PC-3 (cell line): ENCODE measurements around the gene G3BP2. TPM values are rescaled to one million over a fixed set of nuclear protein-coding genes. Genes with fewer than 3 reads are reported as not detected.

ENCODE experiments used
- ATAC-seq: fragments of 200-7000 bp; cut with Tn5 transposase; 2 replicates; pipeline ENCODE4 v1.9.1; 2020; ENCODE audit warnings: mild to moderate bottlenecking, moderate library complexity
- BruUV-seq: library from RNA; stranded (reverse); fragments of 400-500 nt; replicated peaks from 2 replicates; lab custom pipeline; 2021; lab: Mats Ljungman, UMichigan
- CTCF ChIA-PET: fragments of 300-600 bp; sonication (Branson Sonifier 250); formaldehyde crosslinking; loops from one replicate; lab custom pipeline; 2022; ENCODE audit warnings: antibody characterized with exemption; lab: Charles Lee
- POLR2A ChIA-PET: fragments of 300-600 bp; sonication (Branson Sonifier 250); formaldehyde crosslinking; loops from one replicate; lab custom pipeline; 2022; ENCODE audit warnings: antibody characterized with exemption; ENCODE audit not compliant: unreplicated experiment; lab: Charles Lee
- DNase-seq: peaks from one replicate; pipeline ENCODE4 v3.0.0-alpha.2; 2015
- H2AFZ ChIP-seq: fragments of 300-600 bp; sonication (generic); 2 replicates; pipeline ENCODE4 v1.6.0; 2016; ENCODE audit warnings: antibody characterized with exemption, low read length
- H3F3A ChIP-seq: fragments of 300-600 bp; sonication (generic); one replicate; pipeline ENCODE4 v1.6.0; 2017; ENCODE audit warnings: antibody characterized with exemption, low read length, control low read depth, mild to moderate bottlenecking; ENCODE audit not compliant: unreplicated experiment
- H3K27ac ChIP-seq: fragments of 300-600 bp; sonication (generic); 2 replicates; pipeline ENCODE4 v1.5.1; 2016; ENCODE audit warnings: mild to moderate bottlenecking, low read length
- H3K27me3 ChIP-seq: fragments of 300-600 bp; sonication (generic); 2 replicates; pipeline ENCODE4 v1.6.1; 2016; ENCODE audit warnings: low read length, mixed read lengths
- H3K36me3 ChIP-seq: fragments of 300-600 bp; sonication (generic); 2 replicates; pipeline ENCODE4 v1.6.1; 2016; ENCODE audit warnings: low read depth, mixed run types, low read length, mixed read lengths
- H3K4me1 ChIP-seq: fragments of 300-600 bp; sonication (generic); 2 replicates; pipeline ENCODE4 v1.5.1; 2016; ENCODE audit warnings: low read length; ENCODE audit not compliant: insufficient read depth
- H3K4me2 ChIP-seq: fragments of 300-600 bp; sonication (generic); 2 replicates; pipeline ENCODE4 v1.6.0; 2016; ENCODE audit warnings: low read length
- H3K4me3 ChIP-seq: fragments of 300-600 bp; sonication (generic); 2 replicates; pipeline ENCODE4 v1.5.1; 2016; ENCODE audit warnings: mild to moderate bottlenecking, low read length, mixed read lengths
- H3K79me2 ChIP-seq: fragments of 300-600 bp; sonication (generic); 2 replicates; pipeline ENCODE4 v1.6.1; 2017; ENCODE audit warnings: low read length, mixed read lengths
- H3K9ac ChIP-seq: fragments of 300-600 bp; sonication (generic); 2 replicates; pipeline ENCODE4 v1.6.0; 2016; ENCODE audit warnings: mild to moderate bottlenecking, low read length
- H3K9me2 ChIP-seq: fragments of 300-600 bp; sonication (generic); replicated peaks from 2 replicates; pipeline ENCODE4 v1.6.1; 2016; ENCODE audit warnings: mixed run types, low read length, mixed read lengths
- H3K9me3 ChIP-seq: fragments of 300-600 bp; sonication (generic); 2 replicates; pipeline ENCODE4 v1.6.1; 2016; ENCODE audit warnings: low read length, mixed read lengths
- H4K20me1 ChIP-seq: fragments of 300-600 bp; sonication (generic); 2 replicates; pipeline ENCODE4 v1.6.1; 2016; ENCODE audit warnings: low read length, mixed read lengths
- EZH2 ChIP-seq: fragments of 300-600 bp; sonication (generic); IDR thresholded peaks from one replicate; pipeline ENCODE4 v1.6.1; 2017; ENCODE audit warnings: antibody characterized with exemption, mild to moderate bottlenecking, low read length; ENCODE audit not compliant: unreplicated experiment
- EZH2phosphoT487 ChIP-seq: fragments of 300-600 bp; sonication (generic); IDR thresholded peaks from 2 replicates; pipeline ENCODE4 v1.6.1; 2018; ENCODE audit warnings: mild to moderate bottlenecking, antibody characterized with exemption, low read length, borderline replicate concordance
- intact Hi-C: fragments of 100-400 bp; cut with micrococcal nuclease; formaldehyde crosslinking; loops from 2 replicates; pipeline ENCODE4 v1.9.0; 2023
- total RNA-seq: library from RNA; depleted of rRNA; stranded (reverse); fragments of >200 nt; gene quantifications from 2 replicates; pipeline ENCODE4 v1.2.3, GENCODE V29; 2014
- TF ChIP-seq, protein P1 (sequence below): fragments of 300-600 bp; sonication (generic); conservative IDR thresholded peaks from 2 replicates; pipeline ENCODE4 v1.5.1; 2017; ENCODE audit warnings: antibody characterized with exemption, low read depth, mild to moderate bottlenecking, low read length

G3BP2 gene
- total RNA-seq, 1 experiment from 2014 or later = 68.7 TPM

- DNase-seq = no peak
- Histone ChIP-seq H3K36me3 (peaks cover 63% of the 10 kb centered on the region), H3K79me2 (peaks cover 18% of the 10 kb centered on the region; the same call in 1 of the 2 replicates), H3K9me3 (no peaks in the 10 kb centered on the region), H2AFZ (no peak overlapping the region), H3K4me3 (no peak overlapping the region), H3K4me1 (peaks cover 11% of the 10 kb centered on the region), H3K4me2 (no peak overlapping the region), H4K20me1 (0 out of 2 replicates have a peak, but pooled peaks cover 10% of the 10 kb centered on the region), H3K9me2 (no peaks in the 10 kb centered on the region), H3F3A (no peaks in the 10 kb centered on the region), H3K9ac (no peak overlapping the region), H3K27me3 (no peaks in the 10 kb centered on the region), H3K27ac (no peak overlapping the region)
- CTCF ChIA-PET = no interaction called here
- no TSS peak for BruUV-seq
- intact Hi-C loops = no loop called here
- no peak for TF ChIP-seq EZH2
- no peak for TF ChIP-seq EZH2phosphoT487
- TF ChIP-seq, protein P1, sequence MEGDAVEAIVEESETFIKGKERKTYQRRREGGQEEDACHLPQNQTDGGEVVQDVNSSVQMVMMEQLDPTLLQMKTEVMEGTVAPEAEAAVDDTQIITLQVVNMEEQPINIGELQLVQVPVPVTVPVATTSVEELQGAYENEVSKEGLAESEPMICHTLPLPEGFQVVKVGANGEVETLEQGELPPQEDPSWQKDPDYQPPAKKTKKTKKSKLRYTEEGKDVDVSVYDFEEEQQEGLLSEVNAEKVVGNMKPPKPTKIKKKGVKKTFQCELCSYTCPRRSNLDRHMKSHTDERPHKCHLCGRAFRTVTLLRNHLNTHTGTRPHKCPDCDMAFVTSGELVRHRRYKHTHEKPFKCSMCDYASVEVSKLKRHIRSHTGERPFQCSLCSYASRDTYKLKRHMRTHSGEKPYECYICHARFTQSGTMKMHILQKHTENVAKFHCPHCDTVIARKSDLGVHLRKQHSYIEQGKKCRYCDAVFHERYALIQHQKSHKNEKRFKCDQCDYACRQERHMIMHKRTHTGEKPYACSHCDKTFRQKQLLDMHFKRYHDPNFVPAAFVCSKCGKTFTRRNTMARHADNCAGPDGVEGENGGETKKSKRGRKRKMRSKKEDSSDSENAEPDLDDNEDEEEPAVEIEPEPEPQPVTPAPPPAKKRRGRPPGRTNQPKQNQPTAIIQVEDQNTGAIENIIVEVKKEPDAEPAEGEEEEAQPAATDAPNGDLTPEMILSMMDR = no peak
- POLR2A ChIA-PET = no interaction called here
- no peak for ATAC-seq
Observed at GRCh38 chr4:75655562-75655961, 17.6 kb downstream of the G3BP2 start.

- H3K36me3 ChIP-seq = peaks cover 62% of the 10 kb centered on the region
- no peak overlapping the region for H3K27ac ChIP-seq
- no peaks in the 10 kb centered on the region for H3K9me3 ChIP-seq
- CTCF ChIA-PET = no interaction called here
- no peak overlapping the region for H2AFZ ChIP-seq
- TF ChIP-seq EZH2phosphoT487 = no peak
- no peak for TF ChIP-seq EZH2
- TF ChIP-seq, protein P1 = no peak
- no peaks in the 10 kb centered on the region for H3F3A ChIP-seq
- ATAC-seq (no peak), DNase-seq (no peak)
- H3K79me2 ChIP-seq = peaks cover 18% of the 10 kb centered on the region; the same call in 1 of the 2 replicates
- H3K9me2 ChIP-seq = no peaks in the 10 kb centered on the region
- no peak overlapping the region for H3K4me2 ChIP-seq
- BruUV-seq = no TSS peak
- 0 out of 2 replicates have a peak, but pooled peaks cover 8% of the 10 kb centered on the region for H4K20me1 ChIP-seq
- POLR2A ChIA-PET = no interaction called here
- H3K27me3 ChIP-seq = no peaks in the 10 kb centered on the region
- H3K4me3 ChIP-seq = no peak overlapping the region
- intact Hi-C loops = loop anchor here (5.0 kb wide), 1 partner anchor 67 kb away; the partner anchor contains the start of gene USO1
- H3K9ac ChIP-seq = no peak overlapping the region
- peaks cover 10% of the 10 kb centered on the region for H3K4me1 ChIP-seq
Observed at GRCh38 chr4:75654905-75655304, 18.3 kb downstream of the G3BP2 start.

GRCh38 chr4:75653845-75654503 is 19.2 kb downstream of the G3BP2 start:
- H3K9ac ChIP-seq = no peak overlapping the region
- H3K9me3 ChIP-seq = no peaks in the 10 kb centered on the region
- no peak overlapping the region for H2AFZ ChIP-seq
- H3K4me3 ChIP-seq = no peak overlapping the region
- peak; percentile 30 for DNase-seq
- peaks cover 8% of the 10 kb centered on the region; the same call in 1 of the 2 replicates for H4K20me1 ChIP-seq
- no peaks in the 10 kb centered on the region for H3K9me2 ChIP-seq
- ChIA-PET CTCF (no interaction called here), POLR2A (no interaction called here)
- no peak overlapping the region for H3K27ac ChIP-seq
- intact Hi-C loops = loop anchor here (5.0 kb wide), 1 partner anchor 68 kb away; the partner anchor contains the start of gene USO1
- H3F3A ChIP-seq = no peaks in the 10 kb centered on the region
- no TSS peak for BruUV-seq
- H3K79me2 ChIP-seq = peaks cover 18% of the 10 kb centered on the region; the same call in 1 of the 2 replicates
- peaks cover 3% of the 10 kb centered on the region for H3K4me1 ChIP-seq
- peak; percentile 40; the same call in 1 of the 2 replicates for ATAC-seq
- TF ChIP-seq EZH2phosphoT487 = no peak
- TF ChIP-seq, protein P1 = peak; percentile 55
- H3K36me3 ChIP-seq = peaks cover 61% of the 10 kb centered on the region
- H3K4me2 ChIP-seq = no peak overlapping the region
- no peaks in the 10 kb centered on the region for H3K27me3 ChIP-seq
